Endothelial cell of umbilical vein (primary cell): Measurements from ENCODE around the gene VIP. TPM values are rescaled to one million over a fixed set of nuclear protein-coding genes. Genes with fewer than 3 reads are reported as not detected.

Source experiments
- BruUV-seq: library from RNA; stranded (reverse); fragments of 400-500 nt; replicated peaks from 2 replicates; lab custom pipeline; 2021; lab: Mats Ljungman, UMichigan
- CTCF ChIA-PET: fragments of 300-600, 350-600 bp; sonication (Branson Sonifier 250); formaldehyde crosslinking; loops from one replicate; lab custom pipeline; 2021; ENCODE audit warnings: antibody characterized with exemption, inconsistent platforms; lab: Charles Lee
- POLR2A ChIA-PET: fragments of 300-600, 350-600 bp; sonication (Branson Sonifier 250); formaldehyde crosslinking; loops from one replicate; lab custom pipeline; 2021; ENCODE audit warnings: antibody characterized with exemption, inconsistent platforms; lab: Charles Lee
- DNase-seq: peaks from one replicate; pipeline ENCODE4 v3.0.0-alpha.2; 2011; ENCODE audit warnings: low read depth, low spot score
- FAIRE-seq: peaks from 2 replicates; lab custom pipeline; 2011; peaks lifted over from hg19 to GRCh38; lab: Jason Lieb, UNC
- H2AFZ ChIP-seq: 2 replicates; pipeline ENCODE4 v1.6.0; 2012; ENCODE audit warnings: low read depth, low read length, control low read depth, inconsistent platforms
- H3K27ac ChIP-seq: 2 replicates; pipeline ENCODE4 v1.5.1; 2011; ENCODE audit warnings: low read depth, mild to moderate bottlenecking, control low read depth, low read length, moderate library complexity; ENCODE audit not compliant: insufficient read depth
- H3K27me3 ChIP-seq, 2 experiments: 2 replicates each; pipeline versions ENCODE4 v1.6.0 to v1.6.1; 2011; ENCODE audit warnings: low read length in 2 of 2, mixed read lengths in 1 of 2; ENCODE audit not compliant: control insufficient read depth in 2 of 2, insufficient read depth in 2 of 2
- H3K36me3 ChIP-seq, 2 experiments: 2 replicates in 1 of 2; 3 replicates in 1 of 2; pipeline ENCODE4 v1.5.1; 2011; ENCODE audit warnings: low read length in 2 of 2, mild to moderate bottlenecking in 1 of 2, moderate library complexity in 1 of 2; ENCODE audit not compliant: control insufficient read depth in 2 of 2, insufficient read depth in 2 of 2; ENCODE audit errors: extremely low read depth in 1 of 2
- H3K4me1 ChIP-seq: 3 replicates; pipeline ENCODE4 v1.5.1; 2011; ENCODE audit warnings: mild to moderate bottlenecking, low read length; ENCODE audit not compliant: control insufficient read depth, insufficient read depth; ENCODE audit errors: extremely low read depth
- H3K4me2 ChIP-seq: 2 replicates; pipeline ENCODE4 v1.6.1; 2011; ENCODE audit warnings: low read length, control low read depth, mixed read lengths; ENCODE audit not compliant: insufficient read depth
- H3K4me3 ChIP-seq, 3 experiments: fragments of 200-600 bp in 1 of 3; sonication (generic), shearing (Covaris generic) in 1 of 3; replicated peaks in 1 of 3; 2 replicates each; pipeline ENCODE4 v1.5.1; 2011 to 2016; ENCODE audit warnings: control low read depth in 3 of 3, low read length in 3 of 3, mild to moderate bottlenecking in 2 of 3, inconsistent platforms in 1 of 3, low read depth in 1 of 3, moderate library complexity in 1 of 3; ENCODE audit not compliant: insufficient read depth in 1 of 3
- H3K79me2 ChIP-seq: 2 replicates; pipeline ENCODE4 v1.6.0; 2012; ENCODE audit warnings: low read length, inconsistent platforms; ENCODE audit not compliant: control insufficient read depth, insufficient read depth
- H3K9ac ChIP-seq: replicated peaks from 2 replicates; pipeline ENCODE3; 2011; ENCODE audit warnings: low read length, control low read depth; ENCODE audit not compliant: insufficient read depth; ENCODE audit errors: extremely low read depth
- H3K9me1 ChIP-seq: replicated peaks from 3 replicates; pipeline ENCODE4 v1.6.0; 2011; ENCODE audit warnings: mild to moderate bottlenecking, low read length; ENCODE audit not compliant: control insufficient read depth, insufficient read depth; ENCODE audit errors: extremely low read depth
- H3K9me3 ChIP-seq: replicated peaks from 2 replicates; pipeline ENCODE4 v1.5.1; 2012; ENCODE audit warnings: low read length, inconsistent platforms; ENCODE audit not compliant: control insufficient read depth, insufficient read depth
- H4K20me1 ChIP-seq: replicated peaks from 2 replicates; pipeline ENCODE3; 2011; ENCODE audit warnings: mild to moderate bottlenecking, low read length; ENCODE audit not compliant: control insufficient read depth, insufficient read depth; ENCODE audit errors: extremely low read depth
- CTCF ChIP-seq, 2 donors: IDR thresholded peaks; 1 replicate in 1 of 2; 2 replicates in 1 of 2; pipeline ENCODE4 v1.5.1; 2011; ENCODE audit warnings: low read length in 2 of 2, mild to moderate bottlenecking in 2 of 2, moderate library complexity in 2 of 2, control low read depth in 1 of 2, inconsistent platforms in 1 of 2, low read depth in 1 of 2; ENCODE audit not compliant: insufficient read depth in 1 of 2; ENCODE audit errors: extremely low read depth in 1 of 2
- EZH2 ChIP-seq: IDR thresholded peaks from 2 replicates; pipeline ENCODE4 v1.6.1; 2012; ENCODE audit warnings: borderline replicate concordance, low read depth, mild to moderate bottlenecking, moderate library complexity, low read length, inconsistent platforms; ENCODE audit not compliant: severe bottlenecking
- FOS ChIP-seq: IDR thresholded peaks from 2 replicates; pipeline ENCODE4 v1.6.1; 2011; ENCODE audit warnings: mild to moderate bottlenecking, low read length, moderate library complexity, borderline replicate concordance; ENCODE audit not compliant: insufficient read depth
- GATA2 ChIP-seq: IDR thresholded peaks from 2 replicates; pipeline ENCODE4 v1.7.0; 2011; ENCODE audit warnings: low read depth, mild to moderate bottlenecking, moderate library complexity, mixed read lengths, low read length; ENCODE audit not compliant: insufficient read length, insufficient read depth
- JUN ChIP-seq: IDR thresholded peaks from 2 replicates; pipeline ENCODE4 v1.6.1; 2011; ENCODE audit warnings: borderline replicate concordance, low read depth; ENCODE audit not compliant: insufficient read length, insufficient read depth
- MAX ChIP-seq: IDR thresholded peaks from 2 replicates; pipeline ENCODE4 v1.6.1; 2011; ENCODE audit not compliant: insufficient read depth, insufficient read length
- MYC ChIP-seq: IDR thresholded peaks from one replicate; pipeline ENCODE4 v1.6.1; 2011; ENCODE audit warnings: mild to moderate bottlenecking, low read depth, low read length
- POLR2A ChIP-seq: IDR thresholded peaks from 2 replicates; pipeline ENCODE4 v1.6.1; 2012; ENCODE audit warnings: low read depth, mild to moderate bottlenecking, control low read depth, low read length
- POLR2AphosphoS5 ChIP-seq: IDR thresholded peaks from 2 replicates; pipeline ENCODE4 v1.6.1; 2012; ENCODE audit warnings: low read depth, mild to moderate bottlenecking, control low read depth, low read length, moderate library complexity; ENCODE audit not compliant: insufficient read depth
- dilution Hi-C: fragments of 300-500 bp; cut with MboI; formaldehyde crosslinking; loops from one replicate; pipeline ENCODE4 v1.15.0; 2019; ENCODE audit warnings: low sequenced_read_pairs; ENCODE audit not compliant: extremely low pct_ligation_motif_present
- intact Hi-C: fragments of 100-400 bp; cut with micrococcal nuclease; formaldehyde crosslinking; loops from one replicate; pipeline ENCODE4 v1.10.0; 2022
- polyA plus RNA-seq, 4 experiments: library from polyadenylated mRNA; depleted of rRNA in 3 of 4; stranded (reverse) in 3 of 4; unstranded in 1 of 4; fragments of >200 nt; gene quantifications; 2 replicates each; pipeline versions ENCODE4 v1.2.1 to v1.2.3, GENCODE V29; 2011 to 2012; ENCODE audit warnings: missing spikeins in 1 of 4
- total RNA-seq: library from RNA; stranded (reverse); gene quantifications from 2 replicates; pipeline ENCODE4 v1.2.3, GENCODE V29; 2021

VIP gene
- total and polyA plus RNA-seq, 2 donors (not counting 3 experiments of a cell fraction or from before 2014, with no cell fraction given) = 0.70 to 2.0 TPM

GRCh38 chr6:152736687-152737273 is 13.8 kb upstream of the VIP start:
- H3K27me3 ChIP-seq = no peaks in the 10 kb centered on the region
- H3K9ac ChIP-seq = no peak overlapping the region
- H3K79me2 ChIP-seq = no peaks in the 10 kb centered on the region
- no peaks in the 10 kb centered on the region for H3K9me3 ChIP-seq
- H3K4me2 ChIP-seq = no peak overlapping the region
- no peaks in the 10 kb centered on the region for H3K9me1 ChIP-seq
- CTCF ChIA-PET = interaction anchor here (0.7 to 1.3 kb wide), 4 partner anchors 9 to 211 kb away, joined by 3 to 6 read pairs (median 4); no protein-coding TSS in a partner anchor
- H3K4me1 ChIP-seq = no peaks in the 10 kb centered on the region
- intact Hi-C loops (loop anchor here (5.0 kb wide), 1 partner anchor 184 kb away; no protein-coding TSS in a partner anchor), dilution Hi-C loops (no loop called here)
- no peak overlapping the region for H3K27ac ChIP-seq
- H2AFZ ChIP-seq = no peak overlapping the region
- no peak overlapping the region for H3K4me3 ChIP-seq
- POLR2A ChIA-PET = no interaction called here
- H4K20me1 ChIP-seq = no peaks in the 10 kb centered on the region
- no peak for DNase-seq
- FAIRE-seq = no peak
- H3K36me3 ChIP-seq = no peaks in the 10 kb centered on the region
- BruUV-seq = no TSS peak
- TF ChIP-seq MAX (no peak), GATA2 (no peak), MYC (no peak), CTCF (IDR thresholded peaks at IDR 0.05; ENCODE audit: extremely low read depth in 1 of 2, insufficient read depth in 1 of 2, low read depth in 1 of 2, low read length in 2 of 2) (no peak), EZH2 (no peak), JUN (no peak), POLR2AphosphoS5 (no peak), FOS (no peak), POLR2A (no peak)
